ENCODE measurements around the gene KNCN.

DNA sequence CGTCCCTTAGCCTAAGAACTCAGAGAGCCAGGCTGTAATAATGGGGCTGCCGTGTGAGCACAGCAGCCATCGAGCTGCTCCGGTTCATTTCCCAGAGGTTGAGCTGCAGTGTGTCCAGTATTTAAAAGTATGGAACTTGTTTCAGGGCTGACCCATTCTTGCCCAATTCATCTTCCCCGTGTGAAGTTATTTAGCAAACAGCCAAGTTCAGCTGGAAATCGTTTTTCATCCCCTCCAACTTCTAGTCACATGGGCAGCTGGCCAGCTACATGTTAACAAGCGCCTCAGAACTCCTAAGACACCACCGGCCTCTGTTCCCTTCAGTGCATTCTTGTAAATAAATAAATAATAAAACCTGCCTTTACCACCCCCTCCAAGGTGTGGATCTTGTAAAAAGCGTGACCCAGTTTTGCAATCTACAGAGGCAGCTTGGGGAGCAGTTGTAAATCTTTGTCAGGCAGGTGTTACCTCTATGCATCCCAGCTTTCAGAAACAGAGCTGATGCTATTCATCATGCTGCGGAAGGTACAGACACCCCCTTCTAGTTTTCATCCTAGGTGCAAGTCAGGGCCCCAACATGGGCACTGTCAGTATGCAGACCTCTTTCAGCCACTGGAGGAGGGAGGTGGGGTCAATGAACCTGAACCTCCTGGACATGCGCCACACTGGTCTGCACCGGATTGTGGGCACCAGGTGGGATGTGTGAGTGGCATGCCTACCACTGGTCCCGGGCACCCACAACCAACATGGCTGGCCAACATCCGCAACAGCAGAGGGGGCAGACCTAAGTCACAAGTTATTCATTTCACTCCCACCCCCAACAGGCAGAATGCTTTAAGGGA, 18.7 kb upstream of the KNCN start:
- TF ChIP-seq CTCF (IDR thresholded peaks at IDR 0.05): no peak
- no peak for TF ChIP-seq EZH2 (IDR thresholded peaks at IDR 0.05; ENCODE audit: borderline replicate concordance, insufficient read depth, low read depth, low read length, poor library complexity, severe bottlenecking)
